ENCODE results near the gene ANKRD17. TPM values are rescaled to one million over a fixed set of nuclear protein-coding genes. Genes with fewer than 3 reads are reported as not detected.
A peak's percentile ranks its signal among the peaks of the same experiment; 100 is the strongest.

The ANKRD17 gene
- total and polyA plus RNA-seq, 9 of the 15 experiments (the other 6 are each of a cell fraction or from before 2014, with no cell fraction given): 25.5 to 86.9 (median 52.2) TPM

GRCh38 chr4:73222466-73223257 is 35.9 kb downstream of the ANKRD17 start (continued):
- TF ChIP-seq IRF9 (tag; IDR thresholded peaks at IDR 0.05) (no peak), ZZZ3 (IDR thresholded peaks at IDR 0.05) (no peak), EWSR1 (IDR thresholded peaks at IDR 0.05; ENCODE audit: borderline replicate concordance, low read depth, partially characterized antibody) (no peak), CBFA2T3 (IDR thresholded peaks at IDR 0.05) (peak; percentile 35), POLR3G (IDR thresholded peaks at IDR 0.05; ENCODE audit: extremely low read depth, insufficient read length, insufficient replicate concordance) (no peak), DIDO1 (tag; IDR thresholded peaks at IDR 0.05; ENCODE audit: low read depth) (no peak), CHD7 (IDR thresholded peaks at IDR 0.05; ENCODE audit: low read depth, low read length) (no peak), SIX5 (IDR thresholded peaks at IDR 0.05; ENCODE audit: borderline replicate concordance in 1 of 2, insufficient read depth in 1 of 2, low read depth in 1 of 2, low read length in 2 of 2) (peak in 1 of 2 experiments; percentile 38; a peak in 1 of 4 replicates), CBFA2T2 (conservative IDR thresholded peaks at IDR 0.05) (no peak), U2AF1 (optimal IDR thresholded peaks at IDR 0.05; ENCODE audit: low read depth, low read length) (no peak), EHMT2 (IDR thresholded peaks at IDR 0.05) (0 out of 2 replicates have a peak, but pooled peaks have one; percentile 9), PHB2 (IDR thresholded peaks at IDR 0.05; ENCODE audit: low read depth) (no peak), MXD1 (CRISPR knock-in tag; IDR thresholded peaks at IDR 0.05; ENCODE audit: borderline replicate concordance, poor library complexity, severe bottlenecking) (no peak)
